ENCODE results near the gene HOXC5.

DNA sequence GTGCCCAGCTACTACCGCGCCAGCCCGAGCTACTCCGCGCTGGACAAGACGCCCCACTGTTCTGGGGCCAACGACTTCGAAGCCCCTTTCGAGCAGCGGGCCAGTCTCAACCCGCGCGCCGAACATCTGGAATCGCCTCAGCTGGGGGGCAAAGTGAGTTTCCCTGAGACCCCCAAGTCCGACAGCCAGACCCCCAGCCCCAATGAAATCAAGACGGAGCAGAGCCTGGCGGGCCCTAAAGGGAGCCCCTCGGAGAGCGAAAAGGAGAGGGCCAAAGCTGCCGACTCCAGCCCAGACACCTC is 47.2 kb upstream of the HOXC5 start:
- TF ChIP-seq, protein P1, sequence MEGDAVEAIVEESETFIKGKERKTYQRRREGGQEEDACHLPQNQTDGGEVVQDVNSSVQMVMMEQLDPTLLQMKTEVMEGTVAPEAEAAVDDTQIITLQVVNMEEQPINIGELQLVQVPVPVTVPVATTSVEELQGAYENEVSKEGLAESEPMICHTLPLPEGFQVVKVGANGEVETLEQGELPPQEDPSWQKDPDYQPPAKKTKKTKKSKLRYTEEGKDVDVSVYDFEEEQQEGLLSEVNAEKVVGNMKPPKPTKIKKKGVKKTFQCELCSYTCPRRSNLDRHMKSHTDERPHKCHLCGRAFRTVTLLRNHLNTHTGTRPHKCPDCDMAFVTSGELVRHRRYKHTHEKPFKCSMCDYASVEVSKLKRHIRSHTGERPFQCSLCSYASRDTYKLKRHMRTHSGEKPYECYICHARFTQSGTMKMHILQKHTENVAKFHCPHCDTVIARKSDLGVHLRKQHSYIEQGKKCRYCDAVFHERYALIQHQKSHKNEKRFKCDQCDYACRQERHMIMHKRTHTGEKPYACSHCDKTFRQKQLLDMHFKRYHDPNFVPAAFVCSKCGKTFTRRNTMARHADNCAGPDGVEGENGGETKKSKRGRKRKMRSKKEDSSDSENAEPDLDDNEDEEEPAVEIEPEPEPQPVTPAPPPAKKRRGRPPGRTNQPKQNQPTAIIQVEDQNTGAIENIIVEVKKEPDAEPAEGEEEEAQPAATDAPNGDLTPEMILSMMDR (IDR thresholded peaks at IDR 0.05) = no peak
- no peak for TF ChIP-seq POLR2A (IDR thresholded peaks at IDR 0.05)
